Liver (tissue), 9 donors: Measurements from ENCODE around the gene EXTL1. TPM values are rescaled to one million over a fixed set of nuclear protein-coding genes. Genes with fewer than 3 reads are reported as not detected.

Experiments used
- DNase-seq: peaks from one replicate; pipeline ENCODE4 v3.0.0-alpha.2; 2017; ENCODE audit warnings: low spot score
- H3K27ac ChIP-seq, 2 donors: one replicate each; pipeline ENCODE4 v1.7.0; 2013; ENCODE audit warnings: inconsistent platforms in 2 of 2, low read length in 2 of 2, control low read depth in 1 of 2, low read depth in 1 of 2, mild to moderate bottlenecking in 1 of 2
- H3K27me3 ChIP-seq, 4 donors: one replicate each; pipeline versions ENCODE4 v1.6.1 to v1.7.0; 2013; ENCODE audit warnings: low read length in 3 of 4, inconsistent platforms in 1 of 4, mild to moderate bottlenecking in 1 of 4, moderate library complexity in 1 of 4; ENCODE audit not compliant: control insufficient read depth in 4 of 4, insufficient read depth in 4 of 4
- H3K36me3 ChIP-seq, 4 donors: one replicate each; pipeline versions ENCODE4 v1.6.1 to v1.7.0; 2013; ENCODE audit warnings: low read length in 3 of 4, mild to moderate bottlenecking in 3 of 4, low read depth in 1 of 4, moderate library complexity in 1 of 4; ENCODE audit not compliant: control insufficient read depth in 4 of 4, insufficient read depth in 3 of 4
- H3K4me1 ChIP-seq, 4 donors: one replicate each; pipeline versions ENCODE4 v1.6.1 to v1.7.0; 2013; ENCODE audit warnings: low read length in 3 of 4, mild to moderate bottlenecking in 3 of 4, moderate library complexity in 1 of 4; ENCODE audit not compliant: control insufficient read depth in 4 of 4, insufficient read depth in 4 of 4
- H3K4me3 ChIP-seq, 3 donors: one replicate each; pipeline versions ENCODE4 v1.6.1 to v1.7.0; 2013; ENCODE audit warnings: low read length in 3 of 3, control low read depth in 1 of 3, low read depth in 1 of 3, mild to moderate bottlenecking in 1 of 3
- H3K9ac ChIP-seq, 2 donors: one replicate each; pipeline ENCODE4 v1.7.0; 2013; ENCODE audit warnings: low read length in 2 of 2, mild to moderate bottlenecking in 2 of 2, moderate library complexity in 2 of 2, control low read depth in 1 of 2, low read depth in 1 of 2
- H3K9me3 ChIP-seq, 4 donors: one replicate each; pipeline versions ENCODE4 v1.6.1 to v1.7.0; 2013; ENCODE audit warnings: low read length in 3 of 4; ENCODE audit not compliant: control insufficient read depth in 4 of 4
- CTCF ChIP-seq: fragments of 150-350 bp; IDR thresholded peaks from 2 replicates; pipeline ENCODE4 v1.5.1; 2017; ENCODE audit warnings: improper control_type of control experiment, low read depth, low read length; ENCODE audit not compliant: missing input control
- FOXA1 ChIP-seq: IDR thresholded peaks from 2 replicates; pipeline ENCODE4 v1.6.1; 2016; ENCODE audit warnings: antibody characterized with exemption
- FOXA2 ChIP-seq: IDR thresholded peaks from 2 replicates; pipeline ENCODE4 v1.6.1; 2016; ENCODE audit warnings: antibody characterized with exemption
- GABPA ChIP-seq, 2 donors: IDR thresholded peaks in 1 of 2; conservative IDR thresholded peaks in 1 of 2; 2 replicates each; pipeline ENCODE4 v1.6.1; 2016; ENCODE audit warnings: antibody characterized with exemption in 2 of 2, mild to moderate bottlenecking in 1 of 2, moderate library complexity in 1 of 2
- HNF4G ChIP-seq: IDR thresholded peaks from 2 replicates; pipeline ENCODE4 v1.6.1; 2016; ENCODE audit warnings: antibody characterized with exemption
- JUND ChIP-seq, 2 donors: IDR thresholded peaks; 2 replicates each; pipeline ENCODE4 v1.6.1; 2016; ENCODE audit warnings: antibody characterized with exemption in 2 of 2
- MAX ChIP-seq: IDR thresholded peaks from 2 replicates; pipeline ENCODE4 v1.6.1; 2016; ENCODE audit warnings: antibody characterized with exemption
- NR2F2 ChIP-seq: IDR thresholded peaks from 2 replicates; pipeline ENCODE4 v1.6.1; 2016; ENCODE audit warnings: antibody characterized with exemption
- RAD21 ChIP-seq, 2 donors: IDR thresholded peaks; 2 replicates each; pipeline ENCODE4 v1.6.1; 2016; ENCODE audit warnings: antibody characterized with exemption in 2 of 2, mild to moderate bottlenecking in 2 of 2
- SP1 ChIP-seq: IDR thresholded peaks from 2 replicates; pipeline ENCODE4 v1.6.1; 2018; ENCODE audit warnings: antibody characterized with exemption, mild to moderate bottlenecking
- YY1 ChIP-seq: IDR thresholded peaks from 2 replicates; pipeline ENCODE4 v1.6.1; 2016; ENCODE audit warnings: antibody characterized with exemption, mild to moderate bottlenecking
- ZBTB33 ChIP-seq: IDR thresholded peaks from 2 replicates; pipeline ENCODE4 v1.6.1; 2016; ENCODE audit warnings: antibody characterized with exemption
- WGBS: extraction: QIAGEN DNeasy Blood & Tissue Kit; methylation state at CpG from one replicate; pipeline ENCODE4 v1.1.7; 2013; 5-methylcytosine and 5-hydroxymethylcytosine counted together
- polyA plus RNA-seq, 2 donors: library from polyadenylated mRNA; stranded (reverse) in 1 of 2; unstranded in 1 of 2; fragments of 200-250 nt in 1 of 2; fragments of >200 nt in 1 of 2; fragmentation: Nextera tagmentation in 1 of 2; extraction: Ambion mirVana in 1 of 2; gene quantifications; one replicate each; pipeline versions ENCODE4 v1.2.1 to v1.2.3, GENCODE V29; 2013 to 2015
- total RNA-seq, 2 donors: library from RNA; depleted of rRNA; stranded (reverse); fragments of >200 nt; gene quantifications; one replicate each; pipeline ENCODE4 v1.2.3, GENCODE V29; 2014
- TF ChIP-seq, protein P1 (sequence below): IDR thresholded peaks from 2 replicates; pipeline ENCODE4 v1.6.1; 2016; ENCODE audit warnings: antibody characterized with exemption, mild to moderate bottlenecking
- TF ChIP-seq, protein P2 (sequence below): IDR thresholded peaks from 2 replicates; pipeline ENCODE4 v1.6.1; 2016; ENCODE audit warnings: antibody characterized with exemption
- donor health status: healthy.
- donor health status: healthy.
- donor health status: healthy.
- donor health status: healthy.
- donor health status: healthy.

EXTL1 gene
- total and polyA plus RNA-seq, 4 donors, result under 0.01 TPM; not detected in 3

- TF ChIP-seq NR2F2, result no peak
- no peak for TF ChIP-seq FOXA1
- no peak for TF ChIP-seq RAD21 (IDR thresholded peaks at IDR 0.05)
- TF ChIP-seq JUND (IDR thresholded peaks at IDR 0.05), result no peak
- TF ChIP-seq, protein P1, sequence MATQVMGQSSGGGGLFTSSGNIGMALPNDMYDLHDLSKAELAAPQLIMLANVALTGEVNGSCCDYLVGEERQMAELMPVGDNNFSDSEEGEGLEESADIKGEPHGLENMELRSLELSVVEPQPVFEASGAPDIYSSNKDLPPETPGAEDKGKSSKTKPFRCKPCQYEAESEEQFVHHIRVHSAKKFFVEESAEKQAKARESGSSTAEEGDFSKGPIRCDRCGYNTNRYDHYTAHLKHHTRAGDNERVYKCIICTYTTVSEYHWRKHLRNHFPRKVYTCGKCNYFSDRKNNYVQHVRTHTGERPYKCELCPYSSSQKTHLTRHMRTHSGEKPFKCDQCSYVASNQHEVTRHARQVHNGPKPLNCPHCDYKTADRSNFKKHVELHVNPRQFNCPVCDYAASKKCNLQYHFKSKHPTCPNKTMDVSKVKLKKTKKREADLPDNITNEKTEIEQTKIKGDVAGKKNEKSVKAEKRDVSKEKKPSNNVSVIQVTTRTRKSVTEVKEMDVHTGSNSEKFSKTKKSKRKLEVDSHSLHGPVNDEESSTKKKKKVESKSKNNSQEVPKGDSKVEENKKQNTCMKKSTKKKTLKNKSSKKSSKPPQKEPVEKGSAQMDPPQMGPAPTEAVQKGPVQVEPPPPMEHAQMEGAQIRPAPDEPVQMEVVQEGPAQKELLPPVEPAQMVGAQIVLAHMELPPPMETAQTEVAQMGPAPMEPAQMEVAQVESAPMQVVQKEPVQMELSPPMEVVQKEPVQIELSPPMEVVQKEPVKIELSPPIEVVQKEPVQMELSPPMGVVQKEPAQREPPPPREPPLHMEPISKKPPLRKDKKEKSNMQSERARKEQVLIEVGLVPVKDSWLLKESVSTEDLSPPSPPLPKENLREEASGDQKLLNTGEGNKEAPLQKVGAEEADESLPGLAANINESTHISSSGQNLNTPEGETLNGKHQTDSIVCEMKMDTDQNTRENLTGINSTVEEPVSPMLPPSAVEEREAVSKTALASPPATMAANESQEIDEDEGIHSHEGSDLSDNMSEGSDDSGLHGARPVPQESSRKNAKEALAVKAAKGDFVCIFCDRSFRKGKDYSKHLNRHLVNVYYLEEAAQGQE, result no peak
- TF ChIP-seq SP1, result no peak
- no peak for TF ChIP-seq FOXA2
- TF ChIP-seq HNF4G, result no peak
- TF ChIP-seq, protein P2, sequence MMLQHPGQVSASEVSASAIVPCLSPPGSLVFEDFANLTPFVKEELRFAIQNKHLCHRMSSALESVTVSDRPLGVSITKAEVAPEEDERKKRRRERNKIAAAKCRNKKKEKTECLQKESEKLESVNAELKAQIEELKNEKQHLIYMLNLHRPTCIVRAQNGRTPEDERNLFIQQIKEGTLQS, result no peak
- no peak for TF ChIP-seq CTCF
- TF ChIP-seq MAX, result no peak
- no peak for TF ChIP-seq GABPA (IDR thresholded peaks at IDR 0.05 in 1 of 2, conservative IDR thresholded peaks at IDR 0.05 in 1 of 2)
- Histone ChIP-seq H3K4me3 (no peak overlapping the region), H3K9me3 (no peaks in the 10 kb centered on the region), H3K9ac (no peak overlapping the region), H3K4me1 (peaks cover 0 to 5% (median 0%) of the 10 kb centered on the region in 4 donors), H3K36me3 (no peaks in the 10 kb centered on the region), H3K27ac (no peak overlapping the region), H3K27me3 (no peaks in the 10 kb centered on the region)
- DNase-seq, result no peak
- 93% methylated on average over 13 of the region's 13 CpGs for WGBS
These were observed 1.4 kb downstream of the EXTL1 start for GRCh38 chr1:26023009-26023408.

GRCh38 chr1:26023826-26024225 is 2.3 kb downstream of the EXTL1 start:
- TF ChIP-seq ZBTB33 (no peak), MAX (no peak), RAD21 (IDR thresholded peaks at IDR 0.05) (no peak), YY1 (no peak), GABPA (IDR thresholded peaks at IDR 0.05 in 1 of 2, conservative IDR thresholded peaks at IDR 0.05 in 1 of 2) (no peak), FOXA1 (no peak), SP1 (no peak)
- TF ChIP-seq, protein P1, result no peak
- TF ChIP-seq, protein P2, result no peak
- Histone ChIP-seq H3K4me1 (peaks cover 0 to 2% (median 0%) of the 10 kb centered on the region in 4 donors), H3K36me3 (no peaks in the 10 kb centered on the region), H3K27me3 (no peaks in the 10 kb centered on the region), H3K4me3 (no peak overlapping the region), H3K27ac (no peak overlapping the region), H3K9ac (no peak overlapping the region), H3K9me3 (no peaks in the 10 kb centered on the region)
- DNase-seq, result no peak
- 93% methylated on average over 5 of the region's 5 CpGs for WGBS
